SH-SY5Y (cell line): ENCODE data around the gene EHD1.

Experiments
- GATA2 ChIP-seq: IDR thresholded peaks from 2 replicates; pipeline ENCODE4 v1.6.1; 2011; ENCODE audit warnings: mild to moderate bottlenecking, low read depth, low read length
- GATA3 ChIP-seq: IDR thresholded peaks from 2 replicates; pipeline ENCODE4 v1.6.1; 2011; ENCODE audit warnings: low read depth, mild to moderate bottlenecking, low read length, moderate library complexity

- TF ChIP-seq GATA2 (no peak), GATA3 (no peak)
These were observed 75.1 kb downstream of the EHD1 start, which contains the start of gene MAP4K2 for GRCh38 chr11:64803158-64803845.
